ENCODE results near the gene CPSF7. TPM values are rescaled to one million over a fixed set of nuclear protein-coding genes. Genes with fewer than 3 reads are reported as not detected.

CPSF7 gene
- polyA plus RNA-seq, 3 donors, result 12.5 to 67.5 (median 20.1) TPM

GRCh38 chr11:61377461-61378160, 52.2 kb downstream of the CPSF7 start:
- Histone ChIP-seq H3K27me3 (ENCODE audit: control insufficient read depth in 2 of 2, insufficient read depth in 2 of 2, low read length in 2 of 2) (no peaks in the 10 kb centered on the region), H3K4me2 (replicated peaks; ENCODE audit: extremely low read depth, low read length, poor library complexity, severe bottlenecking) (no peak overlapping the region), H3K4me3 (replicated peaks in 1 of 3; ENCODE audit: low read depth in 2 of 3, low read length in 3 of 3) (no peak overlapping the region), H2AFZ (ENCODE audit: insufficient read depth, low read depth, low read length, poor library complexity, severe bottlenecking) (no peak overlapping the region), H3K4me1 (ENCODE audit: control insufficient read depth in 1 of 2, insufficient read depth in 2 of 2, low read length in 2 of 2) (peaks cover 34 to 38% of the 10 kb centered on the region in 2 donors), H3K79me2 (ENCODE audit: insufficient read depth, low read length) (no peaks in the 10 kb centered on the region), H4K20me1 (ENCODE audit: insufficient read depth, low read length) (no peaks in the 10 kb centered on the region), H3K9ac (ENCODE audit: insufficient read depth, low read length, poor library complexity, severe bottlenecking) (no peak overlapping the region), H3K9me3 (replicated peaks in 1 of 2; ENCODE audit: control insufficient read depth in 1 of 2, insufficient read depth in 1 of 2, low read length in 2 of 2) (no peaks in the 10 kb centered on the region), H3K36me3 (replicated peaks in 1 of 2; ENCODE audit: control insufficient read depth in 1 of 2, insufficient read depth in 2 of 2, low read length in 2 of 2) (peaks cover 7 to 30% of the 10 kb centered on the region in 2 donors), H3K27ac (ENCODE audit: low read depth in 1 of 2, low read length in 2 of 2) (peak overlapping the region; percentile 62 to 78)
- 100% methylated on average over 3 of the region's 6 CpGs for WGBS (ENCODE audit: insufficient coverage)
- intact Hi-C loops (cut with micrococcal nuclease), result no loop called here
- Mint-ChIP-seq H3K9me3 (peaks cover 0 to 4% (median 0%) of the 10 kb centered on the region in 7 donors), H3K27ac (peak overlapping the region; percentile 69 to 96 (median 89)), H3K36me3 (peaks cover 17 to 25% of the 10 kb centered on the region in 2 donors), H3K4me3 (no peak overlapping the region), H3K27me3 (ENCODE audit: low read depth in 3 of 3) (peaks cover 0 to 5% (median 0%) of the 10 kb centered on the region in 3 donors), H3K4me1 (peaks cover 32% of the 10 kb centered on the region)
- DNase-seq, result peak in 1 of 3 donors; percentile 15
- TF ChIP-seq, protein P1, sequence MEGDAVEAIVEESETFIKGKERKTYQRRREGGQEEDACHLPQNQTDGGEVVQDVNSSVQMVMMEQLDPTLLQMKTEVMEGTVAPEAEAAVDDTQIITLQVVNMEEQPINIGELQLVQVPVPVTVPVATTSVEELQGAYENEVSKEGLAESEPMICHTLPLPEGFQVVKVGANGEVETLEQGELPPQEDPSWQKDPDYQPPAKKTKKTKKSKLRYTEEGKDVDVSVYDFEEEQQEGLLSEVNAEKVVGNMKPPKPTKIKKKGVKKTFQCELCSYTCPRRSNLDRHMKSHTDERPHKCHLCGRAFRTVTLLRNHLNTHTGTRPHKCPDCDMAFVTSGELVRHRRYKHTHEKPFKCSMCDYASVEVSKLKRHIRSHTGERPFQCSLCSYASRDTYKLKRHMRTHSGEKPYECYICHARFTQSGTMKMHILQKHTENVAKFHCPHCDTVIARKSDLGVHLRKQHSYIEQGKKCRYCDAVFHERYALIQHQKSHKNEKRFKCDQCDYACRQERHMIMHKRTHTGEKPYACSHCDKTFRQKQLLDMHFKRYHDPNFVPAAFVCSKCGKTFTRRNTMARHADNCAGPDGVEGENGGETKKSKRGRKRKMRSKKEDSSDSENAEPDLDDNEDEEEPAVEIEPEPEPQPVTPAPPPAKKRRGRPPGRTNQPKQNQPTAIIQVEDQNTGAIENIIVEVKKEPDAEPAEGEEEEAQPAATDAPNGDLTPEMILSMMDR (IDR thresholded peaks at IDR 0.05), result no peak

- peaks cover 17 to 41% of the 10 kb centered on the region in 2 donors for H3K36me3 Mint-ChIP-seq
- H3K4me3 ChIP-seq (replicated peaks in 1 of 3; ENCODE audit: low read depth in 2 of 3, low read length in 3 of 3), result no peak overlapping the region
- H3K4me1 ChIP-seq (ENCODE audit: control insufficient read depth in 1 of 2, insufficient read depth in 2 of 2, low read length in 2 of 2), result peaks cover 21 to 26% of the 10 kb centered on the region in 2 donors
- intact Hi-C loops (cut with micrococcal nuclease), result no loop called here
- H4K20me1 ChIP-seq (ENCODE audit: insufficient read depth, low read length), result no peaks in the 10 kb centered on the region
- peaks cover 7 to 43% of the 10 kb centered on the region in 2 donors for H3K36me3 ChIP-seq (replicated peaks in 1 of 2; ENCODE audit: control insufficient read depth in 1 of 2, insufficient read depth in 2 of 2, low read length in 2 of 2)
- H3K27me3 ChIP-seq (ENCODE audit: control insufficient read depth in 2 of 2, insufficient read depth in 2 of 2, low read length in 2 of 2), result no peaks in the 10 kb centered on the region
- H3K4me1 Mint-ChIP-seq, result peaks cover 22% of the 10 kb centered on the region
- TF ChIP-seq, protein P1 (IDR thresholded peaks at IDR 0.05), result no peak
- 95% methylated on average over 6 of the region's 6 CpGs for WGBS (ENCODE audit: insufficient coverage)
- no peaks in the 10 kb centered on the region for H3K79me2 ChIP-seq (ENCODE audit: insufficient read depth, low read length)
- peaks cover 0 to 3% (median 0%) of the 10 kb centered on the region in 7 donors for H3K9me3 Mint-ChIP-seq
- no peaks in the 10 kb centered on the region for H3K9me3 ChIP-seq (replicated peaks in 1 of 2; ENCODE audit: control insufficient read depth in 1 of 2, insufficient read depth in 1 of 2, low read length in 2 of 2)
- no peak overlapping the region for H3K27ac Mint-ChIP-seq
- no peak overlapping the region for H2AFZ ChIP-seq (ENCODE audit: insufficient read depth, low read depth, low read length, poor library complexity, severe bottlenecking)
- no peaks in the 10 kb centered on the region for H3K27me3 Mint-ChIP-seq (ENCODE audit: low read depth in 3 of 3)
- H3K9ac ChIP-seq (ENCODE audit: insufficient read depth, low read length, poor library complexity, severe bottlenecking), result no peak overlapping the region
- H3K4me2 ChIP-seq (replicated peaks; ENCODE audit: extremely low read depth, low read length, poor library complexity, severe bottlenecking), result no peak overlapping the region
- no peak overlapping the region for H3K4me3 Mint-ChIP-seq
- H3K27ac ChIP-seq (ENCODE audit: low read depth in 1 of 2, low read length in 2 of 2), result no peak overlapping the region
- DNase-seq, result no peak
Measured at GRCh38 chr11:61375761-61376108, 54.0 kb downstream of the CPSF7 start.

Data from CD14-positive monocyte (primary cell).